Bronchial epithelial cell (primary cell): ENCODE results near the gene NADSYN1. TPM values are rescaled to one million over a fixed set of nuclear protein-coding genes. Genes with fewer than 3 reads are reported as not detected.

Source experiments
- DNase-seq: peaks from one replicate; pipeline ENCODE4 v3.0.0-alpha.2; 2010; ENCODE audit warnings: low read depth
- FAIRE-seq: peaks from 2 replicates; lab custom pipeline; 2011; peaks lifted over from hg19 to GRCh38; lab: Jason Lieb, UNC
- H3K27me3 ChIP-seq: 2 replicates; pipeline ENCODE4 v1.5.1; 2011; ENCODE audit warnings: low read length; ENCODE audit not compliant: control insufficient read depth, insufficient read depth
- H3K36me3 ChIP-seq: 2 replicates; pipeline ENCODE4 v1.5.1; 2011; ENCODE audit warnings: low read length; ENCODE audit not compliant: control insufficient read depth, insufficient read depth
- H3K4me3 ChIP-seq: 2 replicates; pipeline ENCODE4 v1.5.1; 2011; ENCODE audit warnings: mild to moderate bottlenecking, low read depth, low read length, control low read depth
- CTCF ChIP-seq: IDR thresholded peaks from 2 replicates; pipeline ENCODE4 v1.5.1; 2011; ENCODE audit warnings: mild to moderate bottlenecking, moderate library complexity, low read length, control low read depth, inconsistent platforms; ENCODE audit not compliant: insufficient read depth, severe bottlenecking
- total RNA-seq: library from RNA; depleted of rRNA; stranded (reverse); fragments of >200 nt; gene quantifications from 2 replicates; pipeline ENCODE4 v1.2.1, GENCODE V29; 2014

NADSYN1 gene
- total RNA-seq, 1 donor from 2014 or later: 69.8 TPM

GRCh38 chr11:71473793-71474080 is 20.7 kb downstream of the NADSYN1 start:
- H3K36me3 ChIP-seq: peaks cover 27% of the 10 kb centered on the region
- no peaks in the 10 kb centered on the region for H3K27me3 ChIP-seq
- no peak for TF ChIP-seq CTCF
- FAIRE-seq (no peak), DNase-seq (no peak)
- no peak overlapping the region for H3K4me3 ChIP-seq

- Histone ChIP-seq H3K27me3 (no peaks in the 10 kb centered on the region), H3K36me3 (peaks cover 30% of the 10 kb centered on the region), H3K4me3 (no peak overlapping the region)
- DNase-seq (no peak), FAIRE-seq (no peak)
- no peak for TF ChIP-seq CTCF
Measured at GRCh38 chr11:71474141-71474770, 21.3 kb downstream of the NADSYN1 start.

- Histone ChIP-seq H3K27me3 (no peaks in the 10 kb centered on the region), H3K4me3 (no peak overlapping the region), H3K36me3 (peaks cover 33% of the 10 kb centered on the region)
- DNase-seq: no peak
- no peak for FAIRE-seq
- TF ChIP-seq CTCF: no peak
Measured at GRCh38 chr11:71474771-71475483, 21.9 kb downstream of the NADSYN1 start.

- Histone ChIP-seq H3K27me3 (no peaks in the 10 kb centered on the region), H3K36me3 (peaks cover 36% of the 10 kb centered on the region), H3K4me3 (no peak overlapping the region)
- DNase-seq (no peak), FAIRE-seq (no peak)
- no peak for TF ChIP-seq CTCF
Measured at GRCh38 chr11:71476031-71476430, 23.0 kb downstream of the NADSYN1 start.

- no peak for TF ChIP-seq CTCF
- FAIRE-seq (no peak), DNase-seq (no peak)
- H3K36me3 ChIP-seq: peaks cover 40% of the 10 kb centered on the region
- H3K27me3 ChIP-seq: no peaks in the 10 kb centered on the region
- H3K4me3 ChIP-seq: no peak overlapping the region
Measured at GRCh38 chr11:71476926-71477640, 24.1 kb downstream of the NADSYN1 start.
